ENCODE results near the gene TBXAS1. TPM values are rescaled to one million over a fixed set of nuclear protein-coding genes. Genes with fewer than 3 reads are reported as not detected.

TBXAS1 gene
- polyA plus RNA-seq, 1 experiment = 53.2 TPM

DNA sequence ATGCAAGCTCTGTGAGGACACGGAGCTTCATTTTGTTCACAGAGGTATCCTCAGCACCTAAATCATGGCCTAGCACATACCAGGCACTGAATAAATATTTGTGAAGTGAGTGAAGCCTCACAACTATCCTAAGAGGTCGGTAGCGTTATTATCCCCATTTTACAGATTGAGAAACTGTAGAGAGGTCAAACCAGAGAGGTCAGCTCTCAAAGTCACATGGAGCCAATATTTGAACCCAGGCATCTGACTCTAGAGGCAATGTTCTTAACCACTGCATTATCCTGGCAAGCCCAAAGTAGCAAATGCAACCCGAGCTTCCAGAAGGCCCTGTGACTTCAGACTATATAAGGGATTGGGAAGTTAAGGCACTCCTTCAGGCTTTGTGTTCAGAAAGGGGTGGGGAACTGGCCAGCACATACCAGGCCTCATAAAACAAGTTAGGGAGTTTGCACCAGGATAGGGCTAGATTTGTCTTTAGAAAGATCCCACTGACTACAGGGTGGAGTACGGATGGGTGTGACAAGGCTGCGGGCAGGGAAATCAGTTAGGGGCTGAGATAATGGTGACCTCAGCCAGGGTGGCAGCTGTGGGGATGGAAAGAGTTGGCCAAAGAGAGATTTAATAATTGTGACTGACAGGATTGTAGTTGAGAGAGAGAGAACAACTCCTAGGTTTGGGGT, 101.4 kb downstream of the TBXAS1 start:
- no peak overlapping the region for H3K4me3 ChIP-seq (ENCODE audit: low read depth, low read length)
- H3K27me3 ChIP-seq (ENCODE audit: control insufficient read depth, insufficient read depth, low read length) = no peaks in the 10 kb centered on the region
- ChIA-PET CTCF (interaction anchor here (0.6 kb wide), 2 partner anchors 10 to 42 kb away, joined by 3 to 4 read pairs; no protein-coding TSS in a partner anchor), POLR2A (no interaction called here)
- H3K9me3 ChIP-seq (ENCODE audit: control insufficient read depth, insufficient read depth, low read length) = no peaks in the 10 kb centered on the region
- DNase-seq (ENCODE audit: low read depth, low spot score) = no peak
- H3K27ac ChIP-seq (ENCODE audit: low read depth, low read length) = no peak overlapping the region
- TF ChIP-seq CTCF (IDR thresholded peaks at IDR 0.05; ENCODE audit: low read depth, low read length) = no peak

GRCh38 chr7:139931190-139931934, 102.3 kb downstream of the TBXAS1 start:
- Histone ChIP-seq H3K27ac (ENCODE audit: low read depth, low read length) (no peak overlapping the region), H3K27me3 (ENCODE audit: control insufficient read depth, insufficient read depth, low read length) (no peaks in the 10 kb centered on the region), H3K9me3 (ENCODE audit: control insufficient read depth, insufficient read depth, low read length) (no peaks in the 10 kb centered on the region), H3K4me3 (ENCODE audit: low read depth, low read length) (no peak overlapping the region)
- POLR2A ChIA-PET = interaction anchor here (0.7 kb wide), 1 partner anchor 116 kb away, joined by 9 read pairs; no protein-coding TSS in a partner anchor
- no peak for DNase-seq (ENCODE audit: low read depth, low spot score)
- no peak for TF ChIP-seq CTCF (IDR thresholded peaks at IDR 0.05; ENCODE audit: low read depth, low read length)
- CTCF ChIA-PET = no interaction called here

GRCh38 chr7:139932531-139932930, 103.5 kb downstream of the TBXAS1 start:
- CTCF ChIA-PET = no interaction called here
- POLR2A ChIA-PET = no interaction called here
- Histone ChIP-seq H3K9me3 (ENCODE audit: control insufficient read depth, insufficient read depth, low read length) (no peaks in the 10 kb centered on the region), H3K27ac (ENCODE audit: low read depth, low read length) (no peak overlapping the region), H3K27me3 (ENCODE audit: control insufficient read depth, insufficient read depth, low read length) (no peaks in the 10 kb centered on the region), H3K4me3 (ENCODE audit: low read depth, low read length) (no peak overlapping the region)
- no peak for DNase-seq (ENCODE audit: low read depth, low spot score)
- no peak for TF ChIP-seq CTCF (IDR thresholded peaks at IDR 0.05; ENCODE audit: low read depth, low read length)

- no peak for TF ChIP-seq CTCF (IDR thresholded peaks at IDR 0.05; ENCODE audit: low read depth, low read length)
- POLR2A ChIA-PET = interaction anchor here (1.3 to 1.4 kb wide), 3 partner anchors 21 to 58 kb away, joined by 3 to 11 read pairs (median 3); no protein-coding TSS in a partner anchor
- peak; percentile 62 for DNase-seq (ENCODE audit: low read depth, low spot score)
- no peaks in the 10 kb centered on the region for H3K9me3 ChIP-seq (ENCODE audit: control insufficient read depth, insufficient read depth, low read length)
- no peaks in the 10 kb centered on the region for H3K27me3 ChIP-seq (ENCODE audit: control insufficient read depth, insufficient read depth, low read length)
- CTCF ChIA-PET = interaction anchor here (1.0 kb wide), 1 partner anchor 14 kb away, joined by 3 read pairs; no protein-coding TSS in a partner anchor
- no peak overlapping the region for H3K4me3 ChIP-seq (ENCODE audit: low read depth, low read length)
- H3K27ac ChIP-seq (ENCODE audit: low read depth, low read length) = peak overlapping the region; percentile 75
Measured at GRCh38 chr7:139936760-139937310, 107.8 kb downstream of the TBXAS1 start.
